GM18526 (cell line): ENCODE data around the gene ACVR1.

Experiments
- POLR2A ChIP-seq: IDR thresholded peaks from 3 replicates; pipeline ENCODE4 v1.6.1; 2011; ENCODE audit not compliant: insufficient read length; ENCODE audit errors: extremely low read depth

The ACVR1 gene

DNA sequence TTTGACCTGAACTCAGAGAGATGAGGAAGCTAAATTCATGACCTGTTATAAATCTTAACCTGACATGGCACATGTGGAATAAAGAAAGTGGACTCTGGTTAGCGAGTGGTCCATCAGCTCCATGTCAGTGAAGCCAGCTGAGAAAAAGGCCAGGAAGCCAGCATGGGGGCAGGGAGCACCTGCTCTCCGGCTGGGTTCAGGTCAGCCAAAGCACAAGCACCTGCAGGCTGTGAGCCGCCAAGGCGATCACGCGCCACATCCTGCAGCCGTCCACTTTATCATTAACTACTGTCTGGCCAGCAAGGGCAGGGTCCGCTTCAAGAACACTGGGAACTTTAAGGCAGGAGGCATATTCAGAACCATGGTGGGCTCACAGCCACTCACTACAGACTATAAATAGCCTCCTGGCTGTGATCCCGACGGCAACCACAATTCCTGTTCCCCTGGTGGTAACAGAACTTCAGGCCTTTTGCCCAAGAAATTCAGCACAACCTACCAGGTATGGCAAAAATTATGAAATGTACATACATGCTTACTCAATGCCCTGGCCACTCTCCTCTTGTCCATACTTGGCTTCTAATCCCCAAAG lies 35.5 kb downstream of the ACVR1 start:
- no peak for TF ChIP-seq POLR2A

DNA sequence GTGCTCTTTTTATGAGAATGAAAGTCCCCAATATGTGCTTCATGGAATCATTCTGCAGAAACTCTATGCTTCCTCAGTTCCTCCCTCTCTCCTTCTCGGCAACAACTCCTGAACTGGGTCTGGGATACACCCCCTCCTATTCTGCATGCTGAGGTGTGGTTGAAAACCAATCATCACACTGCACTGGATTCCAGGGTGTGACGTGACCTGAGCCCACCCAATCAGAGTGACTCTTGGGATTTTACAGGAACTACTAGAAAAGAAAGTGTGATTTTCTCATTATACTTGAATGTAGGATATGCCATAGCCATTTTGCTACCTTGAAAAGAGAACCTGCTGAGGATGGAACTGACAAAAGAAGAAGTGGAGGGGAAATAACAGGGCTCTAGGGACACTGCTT lies 36.3 kb downstream of the ACVR1 start:
- no peak for TF ChIP-seq POLR2A

GRCh38 chr2:157839162-157839801 lies 36.8 kb downstream of the ACVR1 start:
- TF ChIP-seq POLR2A = no peak

DNA sequence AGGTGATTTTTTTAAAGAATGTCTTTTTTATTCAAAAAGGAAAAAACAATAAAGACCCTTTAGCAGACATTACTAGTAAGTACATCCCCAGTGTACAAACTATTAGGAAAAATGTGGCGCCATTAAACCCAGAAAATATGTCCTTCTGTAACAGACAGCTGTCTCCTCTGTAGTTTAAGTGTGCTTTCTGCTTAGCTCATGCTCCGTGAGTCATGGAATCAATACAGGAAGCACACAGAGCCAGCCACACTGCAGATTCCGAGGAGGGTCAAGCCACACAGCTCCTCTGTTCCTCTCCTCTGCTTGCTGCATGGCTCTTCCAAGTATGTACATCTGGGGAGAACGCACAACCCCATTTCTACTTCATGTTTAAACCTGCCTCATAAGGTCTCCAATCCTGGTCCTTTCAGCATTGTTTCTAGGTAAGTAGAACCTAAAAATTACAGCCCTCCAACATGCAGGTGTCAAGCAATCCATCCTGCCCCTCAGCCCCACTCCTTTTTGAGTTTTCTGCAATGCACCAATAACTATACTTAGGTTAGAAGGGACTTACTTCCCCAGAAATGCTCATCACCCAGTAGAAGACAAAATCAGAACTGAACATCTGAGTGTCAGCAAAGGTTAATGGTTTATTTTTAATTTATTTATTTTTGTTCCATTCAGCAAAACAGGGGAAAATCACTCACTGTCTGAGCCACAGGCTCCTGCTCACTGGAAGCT lies 37.5 kb downstream of the ACVR1 start:
- TF ChIP-seq POLR2A = no peak

DNA sequence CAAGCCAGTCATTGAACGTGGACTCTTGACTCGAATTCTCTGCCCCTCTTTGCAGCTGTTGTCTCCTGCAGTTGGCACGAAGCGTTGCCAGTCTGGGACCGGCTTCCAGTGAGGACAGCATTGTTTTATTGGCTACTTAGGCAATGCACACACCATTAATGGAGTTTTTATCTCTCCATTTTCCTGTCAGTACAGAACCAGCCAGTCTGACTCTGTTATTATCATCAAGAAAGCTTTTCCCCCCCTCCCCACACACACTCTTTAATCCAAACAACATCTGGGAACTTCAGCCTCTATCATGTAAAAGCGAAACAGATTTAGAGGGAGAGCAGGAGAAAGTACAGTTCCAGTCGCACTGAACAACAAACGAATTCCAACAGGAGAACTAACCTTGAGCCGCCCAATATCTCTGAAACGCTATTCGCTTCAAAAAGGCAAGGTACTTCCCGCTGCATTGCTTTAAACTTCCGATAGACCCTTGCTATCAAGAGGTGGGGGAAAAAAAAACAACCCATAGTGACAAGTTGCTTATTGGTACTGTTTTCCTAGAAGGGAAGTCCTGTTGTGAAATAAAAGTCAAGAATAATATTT lies 38.2 kb downstream of the ACVR1 start:
- TF ChIP-seq POLR2A = no peak

DNA sequence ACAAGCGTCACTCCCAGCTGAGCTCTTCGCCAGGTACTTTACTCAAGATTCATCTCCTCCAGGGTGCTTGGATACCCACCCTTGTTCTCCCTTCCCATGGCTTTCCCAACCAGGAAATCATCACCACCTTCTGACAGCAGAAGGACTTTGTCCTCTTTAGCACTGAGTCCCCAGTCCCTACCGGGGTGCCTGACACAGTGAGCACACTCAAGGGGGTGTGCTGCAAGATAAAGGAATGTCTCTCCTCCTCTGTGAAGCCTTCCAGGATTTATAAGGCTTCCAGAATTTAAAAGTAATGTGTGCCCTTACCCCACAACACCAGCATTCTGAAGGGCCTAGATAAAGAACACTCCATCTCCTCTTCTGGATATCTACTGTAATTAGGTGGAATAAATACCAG lies 39.6 kb downstream of the ACVR1 start:
- TF ChIP-seq POLR2A = no peak

GRCh38 chr2:157835425-157835824 lies 40.7 kb downstream of the ACVR1 start:
- no peak for TF ChIP-seq POLR2A

GRCh38 chr2:157835006-157835405 lies 41.1 kb downstream of the ACVR1 start:
- no peak for TF ChIP-seq POLR2A

- no peak for TF ChIP-seq POLR2A
Measured at GRCh38 chr2:157833721-157834120, 42.4 kb downstream of the ACVR1 start.

DNA sequence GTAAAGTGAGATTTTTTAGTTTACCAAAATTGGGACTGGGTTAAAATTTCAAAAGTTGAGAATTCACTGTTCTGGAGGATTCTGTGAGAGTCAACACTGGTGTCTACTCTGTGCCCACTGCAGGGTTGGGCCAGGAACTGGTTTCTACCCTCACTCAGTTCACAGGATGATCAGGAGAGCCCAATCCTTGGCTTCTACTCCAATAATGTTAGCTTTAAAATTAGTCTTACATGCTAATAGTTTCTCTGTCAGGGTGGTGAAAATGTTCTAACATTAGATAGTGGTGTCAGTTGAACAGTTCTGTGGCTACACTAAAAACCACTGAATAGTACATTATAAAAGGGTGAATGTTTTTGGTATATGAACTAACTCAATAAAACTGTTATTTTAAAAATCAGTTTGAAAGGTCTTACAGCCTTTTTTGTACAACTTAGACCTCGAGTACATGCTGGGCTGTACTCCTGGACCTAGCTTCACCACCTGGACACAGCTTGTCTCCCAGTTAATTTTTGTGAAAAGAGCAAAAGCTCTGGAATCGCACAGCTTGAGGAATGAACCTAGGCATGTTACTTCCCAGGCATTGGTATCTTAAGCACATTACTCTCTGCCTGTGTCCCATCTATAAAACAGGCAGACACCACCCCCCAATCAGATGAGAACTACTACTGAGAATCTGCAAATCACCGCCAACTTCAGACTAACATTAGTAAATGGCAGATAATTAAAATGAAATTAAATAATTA lies 44.4 kb downstream of the ACVR1 start:
- TF ChIP-seq POLR2A = no peak

DNA sequence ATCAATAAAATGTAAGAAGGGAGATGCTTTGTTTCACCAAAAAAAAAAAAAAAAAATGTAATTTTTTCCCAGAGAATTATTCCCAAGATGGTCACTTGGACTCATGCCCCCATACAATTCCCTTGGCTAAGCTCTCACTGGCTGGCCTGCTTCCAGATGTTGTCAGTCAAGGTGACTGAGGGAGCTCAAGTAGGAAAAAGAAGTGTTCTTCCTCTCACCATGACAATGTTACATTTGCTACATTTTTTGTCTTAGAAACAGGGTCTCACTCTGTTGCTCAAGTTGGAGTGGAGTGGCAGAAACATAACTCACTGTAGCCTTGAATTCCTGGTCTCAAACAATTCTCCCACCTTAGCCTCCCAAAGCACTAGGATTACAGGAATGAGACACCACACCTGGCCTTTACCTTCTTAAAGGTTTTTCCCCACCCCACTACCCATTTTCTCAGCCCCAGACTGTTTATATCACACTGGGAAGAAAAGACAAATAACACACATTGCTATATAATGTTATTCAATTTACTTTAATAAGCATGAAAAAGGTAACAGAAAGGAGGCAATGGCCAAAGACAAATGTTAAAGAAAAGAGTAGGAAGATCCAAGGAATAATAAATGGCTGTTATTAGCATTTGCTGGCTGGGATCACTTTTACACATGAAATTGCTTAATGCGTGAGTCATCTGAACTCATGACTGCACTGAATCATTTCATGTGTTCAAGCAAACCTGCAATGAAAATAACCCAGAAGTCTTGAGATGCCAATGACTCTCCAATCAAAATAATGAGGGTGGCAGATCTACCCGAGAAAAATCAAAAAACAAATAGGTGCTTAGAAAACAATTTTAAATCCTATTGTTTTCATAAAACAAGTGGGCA lies 45.2 kb downstream of the ACVR1 start:
- no peak for TF ChIP-seq POLR2A

GRCh38 chr2:157830266-157830665 lies 45.9 kb downstream of the ACVR1 start:
- no peak for TF ChIP-seq POLR2A

GRCh38 chr2:157827377-157827776 lies 48.8 kb downstream of the ACVR1 start:
- TF ChIP-seq POLR2A = no peak

DNA sequence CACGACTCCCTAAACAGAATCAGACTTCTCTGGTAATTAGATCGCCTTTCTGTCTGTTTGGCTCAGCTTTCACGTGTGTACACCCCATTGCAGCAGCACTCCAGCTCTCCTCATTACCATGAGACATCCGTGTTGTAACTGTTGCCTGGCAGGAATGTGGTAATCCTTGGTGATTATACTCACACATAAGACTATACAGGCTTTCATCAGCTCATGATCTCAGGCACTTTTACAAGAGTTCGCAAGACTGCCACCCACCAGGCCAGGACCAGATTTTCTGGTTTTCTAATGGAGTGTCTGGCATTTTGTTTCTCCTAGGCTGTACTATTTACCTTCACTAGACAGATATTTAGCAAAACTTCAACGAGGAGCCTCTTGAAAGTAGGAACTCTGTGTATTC lies 50.2 kb downstream of the ACVR1 start:
- no peak for TF ChIP-seq POLR2A
